Naive thymus-derived CD4-positive, alpha-beta T cell (primary cell): Measurements from ENCODE around the gene NT5DC4. TPM values are rescaled to one million over a fixed set of nuclear protein-coding genes. Genes with fewer than 3 reads are reported as not detected.
"Not testable (repeated sequence)": the region's sequence is repeated elsewhere in the genome, so short reads cannot be mapped to it uniquely, and the experiment has no call there.

Experiments
- ATAC-seq: fragments of 150-1000 bp; cut with Tn5 transposase; 2 replicates; pipeline ENCODE4 v1.10.0; 2021; ENCODE audit warnings: mild to moderate bottlenecking, moderate library complexity
- CTCF ChIA-PET: fragments of 350-600 bp; sonication (Branson Sonifier 250); formaldehyde crosslinking; loops from one replicate; lab custom pipeline; 2021; ENCODE audit warnings: antibody characterized with exemption; lab: Charles Lee
- POLR2A ChIA-PET: fragments of 350-600 bp; sonication (Branson Sonifier 250); formaldehyde crosslinking; loops from one replicate; lab custom pipeline; 2021; ENCODE audit warnings: antibody characterized with exemption, inconsistent platforms; lab: Charles Lee
- DNase-seq, 9 donors: peaks; one replicate each; pipeline versions ENCODE4 v3.0.0 to v3.0.0-alpha.2; 2020 to 2022; ENCODE audit warnings: mixed read lengths in 1 of 9
- H3K27ac ChIP-seq: one replicate; pipeline ENCODE4 v1.7.0; 2013; ENCODE audit warnings: mild to moderate bottlenecking, low read depth, low read length, moderate library complexity
- H3K27me3 ChIP-seq, 2 donors: one replicate each; pipeline ENCODE4 v1.7.0; 2013; ENCODE audit warnings: low read length in 2 of 2, mild to moderate bottlenecking in 2 of 2, moderate library complexity in 2 of 2; ENCODE audit not compliant: control insufficient read depth in 2 of 2, insufficient read depth in 2 of 2
- H3K36me3 ChIP-seq, 3 experiments: 1 replicate in 2 of 3; 2 replicates in 1 of 3; pipeline ENCODE4 v1.7.0; 2013; ENCODE audit warnings: low read length in 3 of 3, mild to moderate bottlenecking in 3 of 3, moderate library complexity in 1 of 3; ENCODE audit not compliant: insufficient read depth in 3 of 3, control insufficient read depth in 2 of 3
- H3K4me1 ChIP-seq, 2 donors: one replicate each; pipeline ENCODE4 v1.7.0; 2013; ENCODE audit warnings: low read length in 2 of 2, mild to moderate bottlenecking in 2 of 2, moderate library complexity in 1 of 2; ENCODE audit not compliant: control insufficient read depth in 2 of 2, insufficient read depth in 2 of 2
- H3K4me3 ChIP-seq: 2 replicates; pipeline ENCODE4 v1.7.0; 2013; ENCODE audit warnings: mild to moderate bottlenecking, low read length
- H3K9me3 ChIP-seq, 3 experiments: 1 replicate in 2 of 3; 2 replicates in 1 of 3; pipeline ENCODE4 v1.7.0; 2013; ENCODE audit warnings: low read length in 3 of 3; ENCODE audit not compliant: control insufficient read depth in 2 of 3
- H3K27ac Mint-ChIP-seq, 9 donors: one replicate each; pipeline ENCODE4 v1.8.0; 2020 to 2022; ENCODE audit warnings: mixed read lengths in 9 of 9, mild to moderate bottlenecking in 8 of 9, moderate library complexity in 5 of 9, inconsistent platforms in 2 of 9
- H3K27me3 Mint-ChIP-seq, 5 donors: one replicate each; pipeline ENCODE4 v1.8.0; 2021 to 2022; ENCODE audit warnings: mixed read lengths in 5 of 5, mild to moderate bottlenecking in 1 of 5
- H3K36me3 Mint-ChIP-seq, 5 donors: one replicate each; pipeline ENCODE4 v1.8.0; 2020 to 2022; ENCODE audit warnings: mixed read lengths in 5 of 5, mild to moderate bottlenecking in 3 of 5, inconsistent platforms in 1 of 5
- H3K4me1 Mint-ChIP-seq, 7 donors: one replicate each; pipeline ENCODE4 v1.8.0; 2020 to 2022; ENCODE audit warnings: mixed read lengths in 7 of 7, mild to moderate bottlenecking in 3 of 7, inconsistent platforms in 1 of 7
- H3K4me3 Mint-ChIP-seq, 10 donors: one replicate each; pipeline ENCODE4 v1.8.0; 2020 to 2022; ENCODE audit warnings: mild to moderate bottlenecking in 10 of 10, mixed read lengths in 10 of 10, moderate library complexity in 6 of 10, inconsistent platforms in 2 of 10
- H3K9me3 Mint-ChIP-seq, 11 donors: one replicate each; pipeline ENCODE4 v1.8.0; 2020 to 2022; ENCODE audit warnings: mixed read lengths in 11 of 11, mild to moderate bottlenecking in 4 of 11, inconsistent platforms in 1 of 11, moderate library complexity in 1 of 11
- intact Hi-C, 2 donors: fragments of 100-400 bp; cut with micrococcal nuclease; formaldehyde crosslinking; loops; one replicate each; pipeline ENCODE4 v1.15.1; 2023
- polyA plus RNA-seq, 2 donors: library from polyadenylated mRNA; unstranded; fragments of 300-500 nt; fragmentation: Illumina TruSeq; gene quantifications; one replicate each; pipeline ENCODE4 v1.2.3, GENCODE V29; 2021
- total RNA-seq, 6 experiments: library from RNA in 5 of 6; stranded (reverse) in 5 of 6; gene quantifications; 1 replicate in 5 of 6; 2 replicates in 1 of 6; pipeline ENCODE4 v1.2.3 and lab custom pipeline; 2021 to 2026

Gene NT5DC4
- total and polyA plus RNA-seq, 7 experiments from 2014 or later: 0.56 TPM; not detected in 6

GRCh38 chr2:112716094-112716493 lies 4.7 kb upstream of the NT5DC4 start:
- intact Hi-C loops, H3K36me3 Mint-ChIP-seq, H3K27me3 ChIP-seq, H3K27me3 Mint-ChIP-seq, POLR2A ChIA-PET, DNase-seq, ATAC-seq, H3K4me3 Mint-ChIP-seq, H3K36me3 ChIP-seq, H3K27ac Mint-ChIP-seq, H3K9me3 Mint-ChIP-seq, H3K27ac ChIP-seq, CTCF ChIA-PET, H3K4me1 ChIP-seq, H3K4me3 ChIP-seq, H3K9me3 ChIP-seq: not testable (repeated sequence)
- peaks cover 0 to 26% (median 0%) of the 10 kb centered on the region in 7 donors for H3K4me1 Mint-ChIP-seq

- H3K27ac Mint-ChIP-seq, CTCF ChIA-PET, H3K27me3 ChIP-seq, DNase-seq, H3K27me3 Mint-ChIP-seq, H3K4me3 Mint-ChIP-seq, H3K27ac ChIP-seq, H3K4me3 ChIP-seq, H3K36me3 ChIP-seq, H3K4me1 ChIP-seq, ATAC-seq, intact Hi-C loops, H3K36me3 Mint-ChIP-seq, H3K9me3 ChIP-seq, H3K9me3 Mint-ChIP-seq: not testable (repeated sequence)
- POLR2A ChIA-PET: interaction anchor here (0.8 kb wide), 1 partner anchor 89 kb away, joined by 3 read pairs; no protein-coding TSS in a partner anchor
- H3K4me1 Mint-ChIP-seq: peaks cover 0 to 23% (median 0%) of the 10 kb centered on the region in 7 donors
These were observed 3.9 kb upstream of the NT5DC4 start for GRCh38 chr2:112716826-112717352.

GRCh38 chr2:112718863-112719370 lies 1.9 kb upstream of the NT5DC4 start:
- no peak for ATAC-seq

GRCh38 chr2:112721819-112722522 lies 1.2 kb downstream of the NT5DC4 start:
- Mint-ChIP-seq H3K4me1 (peaks cover 0 to 17% (median 0%) of the 10 kb centered on the region in 7 donors), H3K27me3 (peaks cover 0 to 7% (median 0%) of the 10 kb centered on the region in 5 donors), H3K27ac (no peak overlapping the region), H3K9me3 (peaks cover 0 to 5% (median 2%) of the 10 kb centered on the region in 11 donors), H3K36me3 (peaks cover 0 to 6% (median 0%) of the 10 kb centered on the region in 5 donors), H3K4me3 (no peak overlapping the region)
- Histone ChIP-seq H3K36me3 (no peaks in the 10 kb centered on the region), H3K27ac (no peak overlapping the region), H3K4me1 (no peaks in the 10 kb centered on the region), H3K4me3 (no peak overlapping the region), H3K9me3 (no peaks in the 10 kb centered on the region), H3K27me3 (no peaks in the 10 kb centered on the region)
- ChIA-PET POLR2A (no interaction called here), CTCF (no interaction called here)
- intact Hi-C loops: no loop called here
- ATAC-seq (no peak), DNase-seq (no peak)

More at GRCh38 chr2:112718863-112719370, 1.9 kb upstream of the NT5DC4 start:
- H3K9me3 Mint-ChIP-seq: peaks cover 0 to 5% (median 2%) of the 10 kb centered on the region in 11 donors
- H3K9me3 ChIP-seq: no peaks in the 10 kb centered on the region
- ChIA-PET CTCF (interaction anchor here (0.9 kb wide), 1 partner anchor 28 kb away, joined by 3 read pairs; no protein-coding TSS in a partner anchor), POLR2A (no interaction called here)
- DNase-seq: no peak
- H3K4me3 ChIP-seq: no peak overlapping the region
- intact Hi-C loops: no loop called here
- peaks cover 0 to 7% (median 0%) of the 10 kb centered on the region in 5 donors for H3K27me3 Mint-ChIP-seq
- no peak overlapping the region for H3K4me3 Mint-ChIP-seq
- no peaks in the 10 kb centered on the region for H3K4me1 ChIP-seq
- H3K36me3 Mint-ChIP-seq: peaks cover 0 to 6% (median 0%) of the 10 kb centered on the region in 5 donors
- no peak overlapping the region for H3K27ac ChIP-seq
- H3K27me3 ChIP-seq: no peaks in the 10 kb centered on the region
- peaks cover 0 to 3% (median 0%) of the 10 kb centered on the region in 7 donors for H3K4me1 Mint-ChIP-seq
- H3K36me3 ChIP-seq: no peaks in the 10 kb centered on the region
- no peak overlapping the region for H3K27ac Mint-ChIP-seq

GRCh38 chr2:112722816-112723546 lies 2.2 kb downstream of the NT5DC4 start:
- no peak overlapping the region for H3K27ac Mint-ChIP-seq
- no peak overlapping the region for H3K4me3 Mint-ChIP-seq
- H3K9me3 Mint-ChIP-seq: no peaks in the 10 kb centered on the region
- DNase-seq: no peak
- ChIA-PET CTCF (interaction anchor here (0.7 kb wide), 1 partner anchor 94 kb away, joined by 3 read pairs; no protein-coding TSS in a partner anchor), POLR2A (no interaction called here)
- intact Hi-C loops: no loop called here
- H3K36me3 ChIP-seq: no peaks in the 10 kb centered on the region
- no peak overlapping the region for H3K4me3 ChIP-seq
- H3K27me3 Mint-ChIP-seq: peaks cover 0 to 10% (median 0%) of the 10 kb centered on the region in 5 donors
- H3K9me3 ChIP-seq: no peaks in the 10 kb centered on the region
- H3K36me3 Mint-ChIP-seq: peaks cover 0 to 3% (median 0%) of the 10 kb centered on the region in 5 donors
- no peak for ATAC-seq
- H3K27ac ChIP-seq: no peak overlapping the region
- peaks cover 0 to 22% (median 0%) of the 10 kb centered on the region in 7 donors for H3K4me1 Mint-ChIP-seq
- H3K4me1 ChIP-seq: no peaks in the 10 kb centered on the region
- H3K27me3 ChIP-seq: no peaks in the 10 kb centered on the region

- ChIA-PET POLR2A (no interaction called here), CTCF (interaction anchor here (0.7 to 1.3 kb wide), 2 partner anchors 92 to 95 kb away, joined by 3 read pairs; no protein-coding TSS in a partner anchor)
- no peaks in the 10 kb centered on the region for H3K4me1 ChIP-seq
- no peak overlapping the region for H3K27ac ChIP-seq
- Mint-ChIP-seq H3K27ac (no peak overlapping the region), H3K36me3 (peaks cover 0 to 3% (median 0%) of the 10 kb centered on the region in 5 donors), H3K27me3 (peaks cover 0 to 9% (median 0%) of the 10 kb centered on the region in 5 donors), H3K9me3 (no peaks in the 10 kb centered on the region), H3K4me1 (peaks cover 0 to 28% (median 0%) of the 10 kb centered on the region in 7 donors), H3K4me3 (no peak overlapping the region)
- no peaks in the 10 kb centered on the region for H3K36me3 ChIP-seq
- ATAC-seq: no peak
- H3K4me3 ChIP-seq: no peak overlapping the region
- no peaks in the 10 kb centered on the region for H3K27me3 ChIP-seq
- intact Hi-C loops: no loop called here
- no peaks in the 10 kb centered on the region for H3K9me3 ChIP-seq
- DNase-seq: no peak
These were observed 2.7 kb downstream of the NT5DC4 start for GRCh38 chr2:112723547-112723940.
